ENCODE data around the gene SRPRA. TPM values are rescaled to one million over a fixed set of nuclear protein-coding genes. Genes with fewer than 3 reads are reported as not detected.
"Not testable (repeated sequence)": the region's sequence is repeated elsewhere in the genome, so short reads cannot be mapped to it uniquely, and the experiment has no call there.

Gene SRPRA, protein sequence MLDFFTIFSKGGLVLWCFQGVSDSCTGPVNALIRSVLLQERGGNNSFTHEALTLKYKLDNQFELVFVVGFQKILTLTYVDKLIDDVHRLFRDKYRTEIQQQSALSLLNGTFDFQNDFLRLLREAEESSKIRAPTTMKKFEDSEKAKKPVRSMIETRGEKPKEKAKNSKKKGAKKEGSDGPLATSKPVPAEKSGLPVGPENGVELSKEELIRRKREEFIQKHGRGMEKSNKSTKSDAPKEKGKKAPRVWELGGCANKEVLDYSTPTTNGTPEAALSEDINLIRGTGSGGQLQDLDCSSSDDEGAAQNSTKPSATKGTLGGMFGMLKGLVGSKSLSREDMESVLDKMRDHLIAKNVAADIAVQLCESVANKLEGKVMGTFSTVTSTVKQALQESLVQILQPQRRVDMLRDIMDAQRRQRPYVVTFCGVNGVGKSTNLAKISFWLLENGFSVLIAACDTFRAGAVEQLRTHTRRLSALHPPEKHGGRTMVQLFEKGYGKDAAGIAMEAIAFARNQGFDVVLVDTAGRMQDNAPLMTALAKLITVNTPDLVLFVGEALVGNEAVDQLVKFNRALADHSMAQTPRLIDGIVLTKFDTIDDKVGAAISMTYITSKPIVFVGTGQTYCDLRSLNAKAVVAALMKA
- 130 TPM for total RNA-seq

- DNase-seq (ENCODE audit: low spot score), result peak; percentile 100
Measured at GRCh38 chr11:126268708-126269579, at the start of gene SRPRA, which contains the start of gene FOXRED1. Gene SRPRA, minus strand, starts transcription at chr11:126268895. Its CDS starts 91 bp downstream, at chr11:126268804. Gene FOXRED1, plus strand, starts transcription at chr11:126269154. Its CDS starts 53 bp downstream, at chr11:126269207.

DNA sequence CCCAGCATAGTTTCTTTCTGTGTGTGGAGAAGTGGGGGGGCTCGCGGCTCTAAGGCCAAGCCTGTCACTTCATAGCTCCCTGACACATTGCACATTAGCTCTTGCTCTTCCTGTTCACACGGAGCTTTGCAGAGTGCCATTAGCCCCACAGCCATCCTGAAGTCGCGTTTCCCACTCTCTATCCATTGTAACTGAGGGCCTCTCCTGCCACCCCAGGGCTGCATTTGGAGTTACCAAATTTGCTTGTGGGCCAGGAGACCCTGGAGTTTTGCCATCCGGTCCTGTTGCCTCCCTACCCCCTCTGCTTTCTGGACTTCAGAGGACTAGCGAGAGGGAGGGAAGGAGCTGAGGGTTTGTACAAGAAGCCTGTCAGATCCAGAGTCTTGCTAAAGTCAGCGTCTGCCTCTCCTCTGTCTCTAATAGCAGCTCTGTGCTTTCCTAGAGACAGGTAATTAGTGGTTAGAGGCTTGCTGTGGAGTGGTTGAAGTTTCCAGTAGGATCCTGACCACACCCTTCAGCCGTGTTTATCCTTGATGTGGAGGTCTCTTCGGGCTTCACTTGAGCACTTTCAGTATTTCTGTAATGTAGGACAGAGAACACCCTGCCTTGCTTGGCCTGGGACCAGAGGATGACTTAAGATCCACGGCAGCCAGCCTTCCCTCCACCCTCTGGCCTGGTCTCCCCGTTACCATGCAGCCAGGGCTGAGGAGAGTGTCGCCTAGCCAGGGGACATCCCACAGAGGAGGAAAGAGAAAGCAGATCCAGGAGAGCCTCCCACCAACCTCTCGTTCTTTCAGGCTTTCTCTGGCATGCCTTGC is 49.3 kb upstream of the SRPRA start:
- DNase-seq (ENCODE audit: low spot score), result peak; percentile 83

DNA sequence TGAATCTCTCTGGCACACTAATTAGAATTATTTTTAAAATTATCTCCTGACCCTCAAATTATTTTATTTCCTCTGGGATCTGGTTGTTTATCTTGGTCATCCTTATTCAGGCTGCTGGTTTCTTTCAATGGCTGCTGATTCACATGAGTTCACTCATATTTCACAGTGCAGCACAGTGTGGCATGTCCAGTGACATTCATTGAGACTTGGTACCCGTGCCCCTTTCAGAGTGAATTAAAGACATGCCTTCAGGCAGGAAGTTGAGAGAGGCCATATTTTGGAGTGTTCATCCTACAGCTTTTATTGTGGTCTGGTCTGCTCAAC is 48.7 kb upstream of the SRPRA start:
- DNase-seq (ENCODE audit: low spot score), result no peak

GRCh38 chr11:126313826-126314225 is 45.1 kb upstream of the SRPRA start:
- DNase-seq (ENCODE audit: low spot score), result no peak

DNA sequence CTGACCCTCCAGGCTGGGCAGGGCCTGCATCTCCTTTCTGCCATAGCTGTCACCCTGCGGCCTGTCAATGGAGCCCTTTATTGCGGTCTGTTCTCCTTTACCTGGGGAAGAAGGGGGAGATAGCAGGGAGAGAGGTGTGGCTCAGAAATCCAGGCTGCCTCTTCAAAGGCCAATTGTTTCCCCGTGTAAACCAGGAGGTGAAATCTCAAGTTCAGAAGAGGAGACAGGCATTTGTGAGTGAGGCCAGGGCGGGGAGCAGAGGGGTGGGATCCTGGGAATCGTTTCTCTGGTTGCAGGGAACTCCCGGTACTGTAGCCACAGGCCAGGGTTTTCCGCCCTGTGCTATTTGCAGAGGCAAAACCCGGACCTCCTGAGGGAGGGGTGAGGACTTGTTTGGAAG is 44.3 kb upstream of the SRPRA start:
- no peak for DNase-seq (ENCODE audit: low spot score)

DNA sequence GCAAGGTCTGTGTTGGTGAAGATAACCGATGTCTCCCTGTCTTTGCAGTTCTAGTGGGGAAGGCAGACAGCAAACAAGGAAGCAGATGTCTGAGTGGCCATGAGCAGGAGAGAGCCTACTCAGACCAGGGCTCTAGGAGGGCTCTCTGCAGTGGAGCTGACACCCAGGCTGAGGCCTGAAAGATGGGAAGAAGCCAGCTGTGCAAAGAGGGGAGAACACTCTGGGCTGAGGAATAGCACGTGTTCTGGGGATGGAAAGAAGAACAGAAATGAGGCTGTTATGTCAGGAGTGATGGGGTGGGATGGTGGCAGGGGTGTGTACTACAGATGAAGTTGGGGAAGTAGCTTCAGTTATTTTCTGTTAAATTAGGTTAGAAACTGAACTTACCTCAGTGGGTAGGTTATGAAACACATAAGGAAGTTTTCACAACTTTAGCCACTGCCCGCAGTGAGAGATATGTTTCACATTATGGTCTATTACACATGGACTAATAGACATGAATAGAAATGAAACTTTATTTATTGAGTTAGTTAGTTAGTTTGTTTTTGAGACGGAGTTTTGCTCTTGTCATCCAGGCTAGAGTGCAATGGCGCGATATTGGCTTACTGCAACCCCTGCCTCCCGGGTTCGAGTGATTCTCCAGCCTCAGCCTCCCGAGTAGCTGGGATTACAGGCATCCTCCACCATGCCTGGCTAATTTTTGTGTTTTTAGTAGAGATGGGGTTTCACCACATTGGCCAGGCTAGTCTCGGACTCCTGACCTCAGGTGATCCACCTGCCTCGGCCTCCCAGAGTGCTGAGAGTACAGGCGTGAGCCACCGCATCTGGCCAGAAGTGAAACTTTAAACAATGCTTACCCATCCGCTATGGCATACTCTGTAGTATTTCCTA is 43.0 kb upstream of the SRPRA start:
- no peak for DNase-seq (ENCODE audit: low spot score)

DNA sequence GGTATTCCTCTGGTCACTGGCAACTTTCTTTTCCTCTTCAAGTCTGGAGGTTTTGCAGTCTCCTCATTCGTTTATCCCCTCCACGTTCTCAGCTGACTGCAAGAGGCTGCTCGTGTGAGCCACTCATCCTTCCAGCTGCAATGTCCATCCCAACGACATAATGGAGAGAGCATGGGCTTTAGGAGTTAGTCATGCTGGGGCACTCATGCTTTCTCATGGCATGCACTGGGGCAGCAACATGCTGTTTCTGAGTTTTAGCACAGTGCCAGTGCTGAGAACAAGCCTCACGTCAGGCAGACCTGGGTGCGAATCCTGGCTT is 42.3 kb upstream of the SRPRA start:
- no peak for DNase-seq (ENCODE audit: low spot score)

GRCh38 chr11:126310200-126310991 is 41.7 kb upstream of the SRPRA start:
- peak; percentile 76 for DNase-seq (ENCODE audit: low spot score)

GRCh38 chr11:126308771-126309170 is 40.1 kb upstream of the SRPRA start:
- not testable (repeated sequence) for DNase-seq (ENCODE audit: low spot score)

GRCh38 chr11:126308271-126308671 is 39.6 kb upstream of the SRPRA start:
- no peak for DNase-seq (ENCODE audit: low spot score)

DNA sequence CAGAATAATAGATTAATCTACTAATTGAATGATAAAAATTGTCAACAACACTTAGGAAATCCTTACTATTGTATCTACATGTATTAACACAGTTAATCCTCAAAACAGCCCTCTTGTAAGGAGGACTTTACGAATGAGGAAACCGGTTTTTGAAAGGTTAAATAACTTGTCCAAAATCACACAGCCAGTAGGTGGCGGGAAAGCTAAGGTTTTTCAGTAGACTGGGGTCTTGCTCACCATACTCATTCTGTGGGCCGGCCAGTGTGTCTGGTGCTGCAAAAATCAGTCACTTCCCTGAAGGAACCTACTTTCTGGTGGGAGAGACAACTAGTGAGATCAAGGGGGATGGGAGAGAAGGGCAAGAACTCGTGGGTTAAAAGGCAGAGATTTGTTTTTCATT is 39.0 kb upstream of the SRPRA start:
- DNase-seq (ENCODE audit: low spot score), result no peak

DNA sequence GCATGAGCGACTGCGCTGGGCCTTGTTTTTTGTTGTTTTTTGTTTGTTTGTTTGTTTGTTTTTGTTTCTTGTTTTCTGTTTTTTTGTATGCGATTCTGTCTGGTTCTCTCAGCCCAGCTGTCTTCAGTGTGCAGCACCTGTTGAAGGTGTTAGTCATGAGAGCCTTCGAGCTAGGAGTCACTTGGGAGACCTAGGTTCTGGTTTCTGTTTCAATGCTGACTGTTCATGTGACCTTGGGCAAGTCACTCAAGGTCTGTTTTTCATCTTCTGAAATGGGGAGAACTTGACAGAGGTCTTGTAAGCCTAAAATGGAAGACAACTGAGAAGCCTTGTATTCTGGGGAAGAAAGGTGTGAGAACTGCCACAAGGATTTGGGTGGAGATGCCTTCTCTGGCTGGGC is 37.0 kb upstream of the SRPRA start:
- no peak for DNase-seq (ENCODE audit: low spot score)

DNA sequence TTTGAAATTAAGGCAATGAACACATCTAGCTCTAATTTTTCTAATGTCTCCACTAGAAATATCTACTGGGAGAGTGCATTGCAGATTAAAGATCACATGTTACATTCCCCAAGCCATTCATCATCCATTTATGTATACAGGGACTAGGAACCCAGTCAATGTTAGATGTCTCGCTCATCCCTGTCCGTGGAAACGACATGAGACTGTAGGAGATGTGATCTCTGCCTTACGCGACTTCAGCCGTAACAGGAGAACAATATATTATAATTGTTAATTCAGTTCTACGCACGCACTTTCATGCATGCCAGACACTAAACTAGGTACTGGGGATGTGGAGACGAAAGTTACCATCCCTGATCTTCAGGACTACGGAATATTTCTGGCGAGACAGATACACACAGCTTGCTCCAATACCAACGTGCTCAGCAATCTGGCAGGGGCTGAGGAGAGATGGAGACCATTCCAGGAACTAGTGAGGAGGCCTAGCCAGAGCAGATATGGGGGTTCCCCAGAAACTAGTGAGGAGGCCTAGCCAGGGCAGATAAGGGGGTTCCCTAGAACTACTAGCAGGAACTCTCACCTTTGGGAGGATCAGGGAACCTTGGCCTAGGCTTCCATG is 35.9 kb upstream of the SRPRA start:
- no peak for DNase-seq (ENCODE audit: low spot score)

DNA sequence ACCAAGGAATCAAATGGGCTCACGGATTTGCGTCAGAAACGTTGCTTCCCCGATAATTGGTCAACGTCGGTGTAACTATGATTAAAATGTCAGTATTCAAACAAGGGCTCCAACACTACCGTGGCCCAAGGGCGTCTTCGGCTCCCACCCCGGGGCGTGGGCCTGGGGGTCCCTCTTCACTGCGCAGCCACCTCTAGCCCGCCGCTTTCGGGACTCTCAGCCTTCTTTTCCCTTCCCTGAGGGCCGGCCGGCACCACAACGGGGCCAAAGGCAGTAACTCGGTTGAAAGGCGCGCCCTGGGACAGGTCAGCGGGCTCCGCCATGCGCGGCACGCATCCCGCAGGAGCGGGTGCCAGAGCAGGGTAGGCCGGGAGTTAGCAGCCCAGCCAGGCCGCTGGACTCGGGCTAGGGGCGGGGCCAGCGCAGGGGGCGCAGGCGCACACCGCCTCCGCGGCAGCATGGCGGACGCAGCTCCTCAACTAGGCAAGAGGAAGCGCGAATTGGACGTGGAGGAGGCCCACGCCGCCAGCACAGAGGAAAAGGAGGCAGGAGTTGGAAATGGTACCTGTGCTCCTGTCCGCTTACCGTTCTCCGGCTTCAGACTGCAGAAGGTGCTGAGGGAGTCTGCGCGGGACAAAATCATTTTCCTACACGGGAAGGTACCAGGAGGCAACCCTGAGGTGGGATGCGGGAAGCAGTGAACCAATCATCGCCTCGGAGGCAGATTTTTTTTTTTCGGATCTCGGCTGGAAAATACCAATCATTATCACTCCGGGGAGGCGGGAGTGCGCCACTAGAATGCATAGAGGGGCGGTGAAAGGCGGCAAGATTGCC is 35.1 kb upstream of the SRPRA start, which contains the start of gene DCPS:
Gene DCPS, plus strand, starts transcription at position 438 of the 834 bp plus-strand sequence. Its CDS starts 21 bp downstream, at position 459.
- DNase-seq (ENCODE audit: low spot score), result peak; percentile 90

DNA sequence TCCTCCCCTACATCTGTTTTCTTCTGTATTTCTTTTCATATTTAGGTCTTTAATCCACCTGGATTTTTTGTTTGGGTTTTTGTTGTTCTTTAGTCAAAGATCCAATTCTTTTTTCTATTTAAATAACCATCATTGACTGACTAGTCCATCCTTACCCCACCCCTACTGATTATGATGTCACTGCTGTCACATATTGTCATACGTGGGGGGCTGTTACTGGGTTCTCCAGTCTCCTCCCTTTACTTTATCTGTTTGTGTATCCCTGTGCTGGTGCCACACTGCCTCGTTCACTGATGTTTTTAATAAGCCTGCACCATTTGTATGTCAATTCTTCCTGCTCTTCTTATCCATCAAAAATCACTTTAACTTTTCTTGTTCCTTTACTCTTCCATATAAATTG is 28.3 kb upstream of the SRPRA start:
- DNase-seq (ENCODE audit: low spot score), result no peak

DNA sequence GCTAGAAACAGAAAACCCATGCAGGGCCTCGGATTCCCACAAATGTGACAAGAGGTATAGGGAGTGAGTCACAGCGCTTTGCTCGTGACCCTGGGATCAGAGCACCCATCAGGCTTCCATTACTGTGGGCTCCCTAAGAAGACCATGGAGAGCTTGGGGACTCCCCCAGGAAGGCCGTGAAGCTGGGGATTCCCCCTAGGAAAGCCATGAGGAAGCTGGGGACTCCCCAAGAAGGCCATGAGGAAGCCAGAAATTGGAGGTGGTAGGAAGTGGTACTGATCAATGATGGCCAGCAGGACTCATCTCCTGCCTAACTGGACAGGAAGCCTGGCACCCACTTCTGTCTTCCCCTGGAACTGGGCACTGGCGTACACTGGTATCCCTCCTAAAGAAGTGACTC is 25.0 kb upstream of the SRPRA start:
- DNase-seq (ENCODE audit: low spot score), result no peak

DNA sequence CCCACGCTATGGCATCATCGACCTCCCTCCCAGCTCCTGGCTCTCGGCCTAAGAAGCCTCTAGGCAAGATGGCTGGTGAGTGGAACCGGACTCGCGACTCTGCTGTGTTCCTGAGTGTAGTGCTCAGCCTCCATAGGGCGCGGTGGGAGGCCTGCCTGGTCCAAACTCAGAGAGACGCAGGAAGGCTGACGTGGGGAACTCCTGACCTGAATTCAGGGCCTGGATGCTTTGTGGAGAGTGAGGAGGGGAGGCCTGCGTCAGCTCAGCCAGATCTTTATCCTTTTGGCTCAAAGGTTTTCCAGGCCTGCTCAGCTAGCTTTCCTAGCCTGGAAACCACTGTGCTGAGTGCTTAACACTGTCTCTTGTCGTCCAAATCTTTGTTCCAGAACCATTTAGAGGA is 22.2 kb upstream of the SRPRA start:
- no peak for DNase-seq (ENCODE audit: low spot score)

GRCh38 chr11:126288237-126288636 is 19.5 kb upstream of the SRPRA start:
- no peak for DNase-seq (ENCODE audit: low spot score)
